ENCODE measurements around the gene MGLL. TPM values are rescaled to one million over a fixed set of nuclear protein-coding genes. Genes with fewer than 3 reads are reported as not detected.

Gene MGLL
- total RNA-seq, 1 donor from 2014 or later, result 10.3 TPM

GRCh38 chr3:127748754-127749327 lies 73.5 kb downstream of the MGLL start:
- TF ChIP-seq, protein P1, sequence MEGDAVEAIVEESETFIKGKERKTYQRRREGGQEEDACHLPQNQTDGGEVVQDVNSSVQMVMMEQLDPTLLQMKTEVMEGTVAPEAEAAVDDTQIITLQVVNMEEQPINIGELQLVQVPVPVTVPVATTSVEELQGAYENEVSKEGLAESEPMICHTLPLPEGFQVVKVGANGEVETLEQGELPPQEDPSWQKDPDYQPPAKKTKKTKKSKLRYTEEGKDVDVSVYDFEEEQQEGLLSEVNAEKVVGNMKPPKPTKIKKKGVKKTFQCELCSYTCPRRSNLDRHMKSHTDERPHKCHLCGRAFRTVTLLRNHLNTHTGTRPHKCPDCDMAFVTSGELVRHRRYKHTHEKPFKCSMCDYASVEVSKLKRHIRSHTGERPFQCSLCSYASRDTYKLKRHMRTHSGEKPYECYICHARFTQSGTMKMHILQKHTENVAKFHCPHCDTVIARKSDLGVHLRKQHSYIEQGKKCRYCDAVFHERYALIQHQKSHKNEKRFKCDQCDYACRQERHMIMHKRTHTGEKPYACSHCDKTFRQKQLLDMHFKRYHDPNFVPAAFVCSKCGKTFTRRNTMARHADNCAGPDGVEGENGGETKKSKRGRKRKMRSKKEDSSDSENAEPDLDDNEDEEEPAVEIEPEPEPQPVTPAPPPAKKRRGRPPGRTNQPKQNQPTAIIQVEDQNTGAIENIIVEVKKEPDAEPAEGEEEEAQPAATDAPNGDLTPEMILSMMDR (IDR thresholded peaks at IDR 0.05; ENCODE audit: partially characterized antibody, unreplicated experiment), result no peak
- H3K4me3 Mint-ChIP-seq (ENCODE audit: unreplicated experiment), result no peak overlapping the region
- H3K36me3 Mint-ChIP-seq (ENCODE audit: unreplicated experiment), result no peaks in the 10 kb centered on the region
- peaks cover 24% of the 10 kb centered on the region for H3K9me3 Mint-ChIP-seq (ENCODE audit: unreplicated experiment)
- peak overlapping the region; percentile 0 for H3K27ac Mint-ChIP-seq (ENCODE audit: unreplicated experiment)
- peaks cover 13% of the 10 kb centered on the region for H3K27me3 Mint-ChIP-seq (ENCODE audit: unreplicated experiment)
- no peak for DNase-seq
- peaks cover 67% of the 10 kb centered on the region for H3K4me1 Mint-ChIP-seq (ENCODE audit: low read depth, unreplicated experiment)

GRCh38 chr3:127747751-127748521 lies 74.4 kb downstream of the MGLL start:
- peaks cover 13% of the 10 kb centered on the region for H3K27me3 Mint-ChIP-seq (ENCODE audit: unreplicated experiment)
- no peak overlapping the region for H3K4me3 Mint-ChIP-seq (ENCODE audit: unreplicated experiment)
- H3K27ac Mint-ChIP-seq (ENCODE audit: unreplicated experiment), result no peak overlapping the region
- peaks cover 70% of the 10 kb centered on the region for H3K4me1 Mint-ChIP-seq (ENCODE audit: low read depth, unreplicated experiment)
- TF ChIP-seq, protein P1 (IDR thresholded peaks at IDR 0.05; ENCODE audit: partially characterized antibody, unreplicated experiment), result no peak
- no peak for DNase-seq
- H3K36me3 Mint-ChIP-seq (ENCODE audit: unreplicated experiment), result no peaks in the 10 kb centered on the region
- H3K9me3 Mint-ChIP-seq (ENCODE audit: unreplicated experiment), result peaks cover 24% of the 10 kb centered on the region

DNA sequence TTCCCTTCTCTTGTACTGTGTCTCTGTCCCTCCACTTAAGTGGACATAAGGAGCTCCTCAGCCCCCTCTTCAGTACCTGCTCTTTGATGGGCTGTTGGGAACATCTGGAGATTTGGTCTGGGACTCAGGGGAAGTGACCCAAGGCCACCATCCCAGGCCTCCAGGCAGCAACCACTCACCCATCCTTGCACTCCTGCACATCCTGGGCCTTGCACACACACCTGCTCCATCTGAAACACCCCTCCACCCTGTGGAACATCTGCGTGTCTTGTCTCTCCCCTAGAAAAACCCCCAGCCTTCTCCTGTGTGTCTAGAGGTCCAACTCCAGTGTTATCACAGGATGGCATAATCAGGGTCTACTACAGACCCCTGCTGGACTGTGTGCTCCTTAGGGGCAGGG lies 75.2 kb downstream of the MGLL start:
- Mint-ChIP-seq H3K9me3 (ENCODE audit: unreplicated experiment) (peaks cover 24% of the 10 kb centered on the region), H3K36me3 (ENCODE audit: unreplicated experiment) (no peaks in the 10 kb centered on the region), H3K4me1 (ENCODE audit: low read depth, unreplicated experiment) (peaks cover 63% of the 10 kb centered on the region), H3K4me3 (ENCODE audit: unreplicated experiment) (peak overlapping the region; percentile 47), H3K27ac (ENCODE audit: unreplicated experiment) (no peak overlapping the region), H3K27me3 (ENCODE audit: unreplicated experiment) (peaks cover 13% of the 10 kb centered on the region)
- TF ChIP-seq, protein P1 (IDR thresholded peaks at IDR 0.05; ENCODE audit: partially characterized antibody, unreplicated experiment), result no peak
- DNase-seq, result no peak

GRCh38 chr3:127746400-127747057 lies 75.8 kb downstream of the MGLL start:
- H3K27ac Mint-ChIP-seq (ENCODE audit: unreplicated experiment), result peak overlapping the region; percentile 62
- no peaks in the 10 kb centered on the region for H3K36me3 Mint-ChIP-seq (ENCODE audit: unreplicated experiment)
- peaks cover 23% of the 10 kb centered on the region for H3K9me3 Mint-ChIP-seq (ENCODE audit: unreplicated experiment)
- TF ChIP-seq, protein P1 (IDR thresholded peaks at IDR 0.05; ENCODE audit: partially characterized antibody, unreplicated experiment), result no peak
- peaks cover 13% of the 10 kb centered on the region for H3K27me3 Mint-ChIP-seq (ENCODE audit: unreplicated experiment)
- H3K4me1 Mint-ChIP-seq (ENCODE audit: low read depth, unreplicated experiment), result peaks cover 63% of the 10 kb centered on the region
- no peak overlapping the region for H3K4me3 Mint-ChIP-seq (ENCODE audit: unreplicated experiment)
- DNase-seq, result no peak

All from glutamatergic neuron (in vitro differentiated cells).